ENCODE data around the gene RPS19.
"Not testable (repeated sequence)": the region's sequence is repeated elsewhere in the genome, so short reads cannot be mapped to it uniquely, and the experiment has no call there.

RPS19 gene

GRCh38 chr19:41861116-41861768 is 1.2 kb downstream of the RPS19 start:
- DNase-seq: no peak

GRCh38 chr19:41861846-41862245 is 1.8 kb downstream of the RPS19 start:
- DNase-seq: no peak

- DNase-seq: no peak
Measured at GRCh38 chr19:41862445-41862986, 2.5 kb downstream of the RPS19 start.

- no peak for DNase-seq
Measured at GRCh38 chr19:41863209-41863931, 3.3 kb downstream of the RPS19 start.

GRCh38 chr19:41864374-41864773 is 4.3 kb downstream of the RPS19 start:
- DNase-seq: no peak

GRCh38 chr19:41866284-41866683 is 6.2 kb downstream of the RPS19 start:
- DNase-seq: no peak

GRCh38 chr19:41868120-41868988 is 8.3 kb downstream of the RPS19 start:
- DNase-seq: no peak

GRCh38 chr19:41868989-41869300 is 8.9 kb downstream of the RPS19 start:
- DNase-seq: no peak

- DNase-seq: no peak
Measured at GRCh38 chr19:41869374-41869955, 9.4 kb downstream of the RPS19 start.

- DNase-seq: no peak
Measured at GRCh38 chr19:41870401-41870873, 10.4 kb downstream of the RPS19 start.

GRCh38 chr19:41871573-41872383 is 11.7 kb downstream of the RPS19 start:
- peak; percentile 72 for DNase-seq

GRCh38 chr19:41872384-41872774 is 12.3 kb downstream of the RPS19 start:
- DNase-seq: no peak

- DNase-seq: peak; percentile 79
Measured at GRCh38 chr19:41872775-41873647, 13.0 kb downstream of the RPS19 start.

GRCh38 chr19:41875973-41876372 is 15.9 kb downstream of the RPS19 start:
- DNase-seq: not testable (repeated sequence)

- DNase-seq: peak; percentile 50
Measured at GRCh38 chr19:41876847-41877832, 17.1 kb downstream of the RPS19 start, which contains the start of gene CD79A. CD79A (plus strand) TSS chr19:41877279; CDS start chr19:41877305, 26 bp downstream.

- DNase-seq: no peak
Measured at GRCh38 chr19:41877916-41878905, 18.2 kb downstream of the RPS19 start.

- no peak for DNase-seq
Measured at GRCh38 chr19:41879080-41879479, 19.0 kb downstream of the RPS19 start.

GRCh38 chr19:41879670-41880328 is 19.7 kb downstream of the RPS19 start:
- DNase-seq: no peak

Data from CD4-positive, alpha-beta T cell treated with Interleukin-6 for 4 hours (primary cell).